GM19395 (cell line): Measurements from ENCODE around the gene PRIMA1.

Experiments
- ATAC-seq: cut with Tn5 transposase; IDR thresholded peaks from one replicate; pipeline ENCODE4 v1.9.1; 2021; ENCODE audit warnings: mild to moderate bottlenecking, moderate library complexity; ENCODE audit not compliant: unreplicated experiment

The PRIMA1 gene

DNA sequence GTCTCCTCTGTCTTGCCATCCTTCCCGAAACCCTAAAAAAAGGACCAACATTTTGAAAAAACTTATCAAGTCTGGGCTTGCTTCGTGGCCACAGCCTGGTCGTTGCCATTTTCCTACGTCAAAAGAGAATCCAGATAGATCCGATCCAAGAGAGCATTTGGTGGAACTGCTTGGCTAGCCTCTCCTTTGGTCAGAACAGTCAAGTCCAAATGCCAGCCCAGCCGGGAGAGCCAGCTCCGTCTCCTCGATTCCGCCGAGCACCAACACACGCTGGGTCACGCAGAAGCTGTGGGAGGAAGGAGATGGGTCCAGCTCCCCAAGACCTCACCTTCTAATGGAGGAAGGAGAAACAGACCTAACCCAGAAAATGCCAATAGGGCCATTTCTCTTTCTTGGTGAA is 9.3 kb upstream of the PRIMA1 start:
- ATAC-seq, result no peak

DNA sequence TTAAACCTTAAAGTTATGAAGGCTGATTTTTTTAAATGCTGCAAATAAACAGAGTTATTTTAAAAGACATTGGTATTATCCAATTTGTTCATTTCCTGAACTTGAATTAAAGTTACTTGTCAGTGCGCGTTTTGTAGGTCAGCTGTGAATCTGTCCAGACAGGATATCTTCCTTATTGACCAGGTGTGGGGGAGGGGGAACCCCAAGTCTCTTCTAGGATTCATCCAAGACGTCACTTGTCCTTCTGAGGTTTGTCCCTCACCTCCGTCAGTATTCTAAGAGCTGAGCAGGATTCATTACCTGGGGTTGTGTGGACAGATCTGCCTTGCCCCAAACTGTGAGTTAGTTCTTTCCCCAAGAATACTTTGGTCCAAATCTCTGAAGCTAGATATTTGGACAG is 8.8 kb upstream of the PRIMA1 start:
- ATAC-seq, result no peak

DNA sequence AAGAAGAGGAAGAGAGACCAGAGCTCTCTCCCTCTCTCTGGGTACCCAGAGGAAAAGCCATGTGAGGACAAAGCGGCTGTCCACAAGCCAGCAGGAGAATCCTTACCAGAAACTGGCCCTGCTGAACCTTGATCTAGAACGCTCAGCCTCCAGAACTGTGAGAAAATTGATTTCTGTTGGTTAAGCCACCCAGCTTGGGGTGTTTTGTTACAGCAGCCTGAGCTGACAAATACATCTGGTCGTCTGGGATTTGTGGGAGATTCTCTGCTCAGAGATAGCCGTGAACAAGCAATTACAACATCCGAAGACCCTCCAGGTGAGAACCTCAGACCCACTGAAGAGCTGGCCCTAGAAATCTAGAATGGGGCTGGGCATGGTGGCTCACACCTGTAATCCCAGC is 6.5 kb upstream of the PRIMA1 start:
- no peak for ATAC-seq

DNA sequence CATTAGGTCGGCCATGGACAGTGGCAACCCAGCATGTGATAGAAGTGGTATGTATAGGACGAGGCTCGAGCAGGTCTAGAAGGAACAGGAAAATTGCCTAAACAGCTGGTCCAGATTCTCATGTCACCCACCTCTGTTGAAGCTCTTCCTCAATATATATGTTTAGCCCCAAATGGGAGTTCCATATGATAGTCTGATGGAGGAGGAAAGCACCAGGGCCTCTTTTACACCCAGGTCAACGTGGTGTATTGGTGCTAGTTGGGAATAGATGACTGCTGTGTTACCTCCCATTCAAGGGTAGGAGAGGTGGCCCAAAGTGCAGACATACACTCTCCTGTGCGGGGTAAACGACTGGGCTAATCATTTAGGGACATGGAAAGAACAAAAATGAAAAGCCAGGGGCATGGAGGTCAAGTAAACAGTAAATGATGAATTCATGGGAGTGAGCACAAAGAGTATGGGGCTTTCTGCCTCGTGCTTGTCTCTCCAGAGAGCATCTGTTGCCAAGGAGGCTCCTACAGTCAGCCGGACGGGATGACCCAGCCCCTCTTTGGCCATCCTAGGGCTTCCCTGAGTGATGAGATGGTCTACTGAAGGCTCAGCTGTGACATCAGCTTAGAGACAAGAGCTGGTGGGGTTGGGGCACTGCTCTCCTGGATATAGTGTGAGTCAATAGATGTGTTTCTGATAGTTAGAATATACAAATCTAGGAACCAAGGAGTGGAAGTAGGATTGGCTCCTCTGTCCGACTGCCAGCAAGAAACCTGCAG is 5.5 kb upstream of the PRIMA1 start:
- ATAC-seq, result no peak

DNA sequence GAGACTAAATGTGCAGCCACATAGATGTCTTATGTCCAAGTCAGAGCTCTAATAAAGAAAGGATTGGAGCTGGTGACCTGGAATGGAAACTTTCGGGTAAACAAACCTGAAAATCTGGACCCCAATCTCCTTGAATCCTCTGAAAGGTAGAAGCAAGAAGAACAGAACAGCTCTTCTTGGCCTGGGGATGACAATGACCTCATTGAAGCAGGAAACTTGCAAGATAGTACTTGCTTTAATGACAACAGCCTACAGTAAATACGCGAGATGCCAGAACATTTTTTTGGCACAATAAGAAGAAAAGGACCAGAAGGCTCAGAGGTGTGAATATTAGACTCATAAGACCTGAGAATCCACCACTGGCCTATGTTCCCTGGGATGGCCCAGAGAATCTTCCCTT is 4.1 kb upstream of the PRIMA1 start:
- no peak for ATAC-seq

DNA sequence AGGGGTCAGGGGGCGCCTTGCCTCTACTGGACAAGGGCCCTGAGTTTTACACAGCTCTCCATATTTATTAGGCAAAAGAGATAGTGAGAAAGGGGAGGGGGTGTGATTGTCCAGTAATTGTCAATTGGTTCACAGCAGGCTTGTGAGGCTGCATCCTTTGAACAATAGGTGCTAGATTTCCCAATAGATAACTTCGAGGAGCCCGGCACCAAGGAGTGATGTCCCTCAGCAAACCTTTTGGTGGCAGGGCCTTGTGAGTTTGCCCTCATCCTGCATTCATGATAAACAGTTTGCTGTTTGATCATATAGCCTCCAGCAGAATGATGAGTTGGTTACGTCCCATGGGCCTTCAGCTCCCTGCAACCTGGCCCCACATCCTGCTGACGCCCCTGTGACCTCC is 2.7 kb upstream of the PRIMA1 start:
- no peak for ATAC-seq

DNA sequence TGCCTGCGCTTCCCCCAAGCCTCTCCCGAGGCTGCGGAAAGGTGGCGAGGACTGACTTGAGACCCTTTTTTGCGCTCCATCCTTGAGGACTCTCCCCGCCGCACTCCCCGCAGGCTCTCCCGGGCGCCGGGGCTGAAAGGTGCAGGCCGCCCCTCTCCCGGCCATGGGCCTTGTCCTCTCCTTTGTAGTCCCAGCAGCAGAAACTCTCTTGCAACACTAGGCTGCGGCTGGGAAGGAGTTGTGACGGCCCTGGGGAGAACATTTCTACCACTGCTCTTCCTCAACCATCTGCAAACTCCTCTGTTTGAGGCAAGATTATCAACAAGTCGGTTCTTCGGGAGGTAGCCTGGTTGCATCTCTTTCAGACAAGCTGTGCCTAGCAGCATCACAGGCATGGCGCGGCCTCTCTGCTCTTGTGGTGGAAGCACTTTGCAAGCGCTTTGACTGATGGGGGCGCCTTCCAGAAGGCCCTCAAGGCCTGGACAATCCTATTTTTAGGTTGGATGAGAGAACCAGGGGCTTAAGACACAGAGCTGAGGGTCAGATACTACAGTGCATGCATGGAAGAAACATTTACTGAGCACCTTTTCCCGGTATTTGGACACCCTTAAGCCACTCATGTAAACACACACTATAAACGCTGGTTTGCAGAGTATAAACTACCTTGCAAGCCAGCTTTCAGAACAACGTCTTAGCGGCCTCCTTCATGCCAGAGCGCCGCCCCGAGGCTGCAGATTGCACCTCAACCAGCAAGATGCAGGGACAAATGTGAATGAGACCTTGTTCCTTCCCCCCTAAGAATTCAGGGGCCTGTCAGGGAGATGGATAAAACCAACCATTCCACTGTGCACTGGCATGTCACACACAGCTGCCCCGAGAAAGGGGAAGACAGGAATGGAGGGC is 1.2 kb upstream of the PRIMA1 start:
- ATAC-seq, result no peak

DNA sequence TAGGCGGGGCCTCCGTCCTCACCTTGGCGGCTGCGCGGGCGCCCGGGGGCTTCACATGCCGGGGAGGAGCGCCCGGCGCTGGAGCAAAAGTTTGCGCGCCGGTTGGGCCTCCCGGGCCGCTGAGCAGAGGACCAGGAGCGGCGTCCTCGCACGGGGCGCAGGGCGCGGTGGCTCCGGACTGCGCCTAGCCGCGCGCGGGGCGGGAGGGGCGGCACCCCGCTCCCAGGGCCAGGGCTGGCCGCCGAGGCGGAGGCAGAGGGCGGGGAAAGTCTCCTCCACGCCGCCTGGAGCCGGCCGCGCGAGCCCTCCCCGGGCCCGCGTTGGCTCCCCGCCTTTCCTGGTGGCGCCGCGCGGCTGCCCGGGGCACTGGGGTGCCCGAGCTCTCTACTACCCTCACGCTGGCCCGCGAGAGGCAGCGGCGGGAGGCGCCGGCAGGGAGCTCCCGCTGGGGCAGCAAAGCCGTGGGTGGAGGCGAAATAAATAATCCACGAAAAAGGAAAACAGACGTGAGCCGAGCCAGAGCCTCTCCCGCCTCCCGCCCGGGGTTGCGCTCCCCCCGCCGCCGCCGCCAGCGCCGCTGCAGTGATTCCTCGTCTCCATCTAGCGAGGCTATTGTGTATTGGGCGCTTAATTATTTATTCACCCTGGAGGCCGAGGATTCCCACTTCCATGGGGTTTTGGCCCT is 400 bp upstream of the PRIMA1 start:
- no peak for ATAC-seq

DNA sequence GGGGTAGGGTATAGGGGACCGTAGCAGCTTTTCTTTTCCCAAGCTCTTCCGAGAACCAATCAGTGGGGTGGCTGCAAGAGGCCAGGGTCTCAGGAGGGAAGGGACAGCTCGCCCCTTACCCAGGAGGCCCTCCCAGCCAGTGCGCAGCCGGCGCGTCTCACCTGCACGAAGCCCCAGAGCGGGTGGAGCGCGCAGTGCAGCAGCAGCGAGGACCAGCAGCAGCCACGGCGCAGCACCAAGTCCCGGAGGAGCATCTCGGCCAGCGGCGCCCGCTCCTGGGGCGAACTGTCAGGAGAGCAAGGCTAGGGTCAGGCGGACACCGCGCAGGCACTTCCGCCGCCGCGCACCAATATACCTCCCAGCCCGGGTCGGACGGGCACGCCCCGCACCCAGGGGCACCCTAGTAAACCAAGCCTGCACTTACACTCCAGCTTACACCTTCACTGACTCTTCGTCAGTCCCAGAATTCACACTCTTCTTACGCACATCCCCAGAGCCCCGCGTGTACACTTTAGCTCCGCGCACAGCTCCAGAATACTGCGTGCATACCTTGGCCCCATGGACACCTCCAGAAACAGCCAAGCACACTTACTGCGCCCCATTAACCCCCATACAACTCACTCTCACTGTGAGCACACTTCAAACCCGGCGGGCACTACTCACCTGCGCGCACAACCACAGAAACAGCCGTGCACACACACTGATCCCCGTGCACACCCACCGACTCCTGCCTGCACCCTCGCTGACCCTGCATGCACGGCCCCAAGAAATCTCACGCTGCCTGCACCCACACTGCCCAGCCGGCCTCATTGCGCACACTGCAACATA is 606 bp downstream of the PRIMA1 start:
- ATAC-seq, result no peak

DNA sequence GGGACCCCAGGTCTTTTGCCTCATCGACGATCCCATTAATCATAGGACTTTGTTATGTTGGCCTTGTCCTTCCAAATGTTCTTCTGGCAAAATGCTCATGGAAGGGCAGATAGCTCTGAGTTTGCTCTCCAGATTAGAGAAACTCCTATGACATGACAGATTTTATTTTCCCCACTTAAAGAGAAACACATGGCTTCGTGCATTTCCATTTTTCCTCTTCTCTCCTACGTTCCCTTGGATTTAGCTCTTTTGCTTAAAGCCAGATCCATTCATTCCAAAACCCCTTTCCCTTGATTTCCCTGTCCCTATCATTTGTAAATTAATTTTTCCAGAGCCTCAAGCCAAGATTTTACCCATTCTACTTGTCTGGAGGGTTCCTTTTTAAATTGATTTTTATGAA is 2.9 kb downstream of the PRIMA1 start:
- no peak for ATAC-seq

DNA sequence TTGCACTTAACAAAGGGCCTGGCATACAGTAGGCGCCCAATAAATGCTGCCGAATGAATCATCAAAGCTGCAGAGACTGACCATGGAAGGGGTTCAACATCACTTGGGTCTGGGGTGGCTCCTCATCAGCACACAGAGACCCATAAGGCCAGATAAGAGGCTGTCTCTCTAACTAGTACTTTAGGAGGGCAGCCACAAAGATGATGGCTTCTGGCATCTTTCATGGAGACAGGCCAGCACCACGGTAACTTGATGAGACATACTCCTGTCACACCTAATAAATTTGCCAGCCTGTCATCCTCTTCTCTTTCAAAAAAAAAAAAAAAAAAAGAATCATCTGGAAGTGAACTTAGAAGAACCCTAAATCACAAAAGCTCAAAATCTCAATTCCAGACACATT is 3.4 kb downstream of the PRIMA1 start:
- no peak for ATAC-seq

DNA sequence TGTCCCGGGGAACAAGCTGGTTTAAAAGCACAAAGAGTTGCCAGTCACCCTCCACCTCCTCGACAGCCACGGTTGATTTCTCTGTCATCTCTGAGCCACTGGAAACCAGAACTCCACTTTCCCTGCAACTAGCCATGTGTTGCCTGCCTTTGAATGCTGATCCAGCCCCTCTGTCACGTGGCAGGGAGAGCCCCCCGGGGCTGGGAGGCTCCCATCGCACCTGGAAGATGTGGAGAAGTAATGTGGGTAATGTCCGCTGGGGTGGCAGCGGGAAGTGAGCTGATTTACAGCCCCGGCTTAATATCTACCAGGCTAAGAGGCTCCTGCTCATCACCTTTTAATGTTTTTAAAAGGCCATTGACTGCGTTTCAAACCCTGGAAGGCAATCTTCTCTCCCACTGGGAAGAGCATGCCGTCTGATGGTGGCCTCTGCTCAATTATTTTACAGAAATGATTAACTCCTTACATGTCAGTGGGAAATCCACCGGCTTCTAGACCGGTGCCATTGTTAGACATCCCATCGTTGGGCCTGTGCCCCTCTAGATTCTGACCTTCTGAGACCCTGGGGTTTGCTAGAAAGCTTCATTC is 7.4 kb downstream of the PRIMA1 start:
- ATAC-seq, result no peak

DNA sequence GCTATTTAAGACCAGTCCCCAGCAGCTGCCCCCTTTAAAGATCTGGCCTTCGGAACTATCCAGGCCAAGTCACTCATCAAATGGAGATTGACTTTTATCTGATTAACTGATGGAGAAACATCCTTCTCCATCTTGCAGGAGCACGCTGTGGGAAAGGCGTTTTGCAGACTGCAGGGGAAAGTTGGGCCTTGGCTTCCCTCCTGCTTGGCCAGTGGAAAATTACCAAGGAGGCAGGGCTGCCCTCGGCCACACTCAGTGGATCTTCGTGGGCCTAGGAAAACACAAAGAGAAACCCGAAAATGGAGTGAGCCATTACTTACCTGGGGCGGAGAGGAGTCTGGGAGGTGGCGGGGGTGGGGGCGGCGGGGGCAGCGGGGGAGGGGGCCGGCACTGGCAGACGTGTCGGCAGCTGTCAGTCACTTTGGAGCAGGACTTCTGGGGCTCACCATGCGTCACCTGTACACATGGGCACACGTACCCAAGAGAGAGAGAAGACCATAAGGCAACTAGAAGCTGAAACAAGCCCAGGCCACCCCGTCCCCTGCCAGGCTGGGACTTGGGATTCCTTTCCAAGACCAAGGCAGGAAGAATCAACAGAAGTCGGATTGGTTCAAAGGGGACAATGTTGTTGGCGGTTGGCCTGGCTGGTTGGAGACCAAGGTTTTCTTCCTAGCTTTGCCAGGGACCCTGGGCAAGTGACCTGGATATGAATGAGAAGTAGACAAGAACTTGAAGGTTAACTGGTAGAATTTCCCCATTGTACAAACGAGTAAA is 9.2 kb downstream of the PRIMA1 start:
- ATAC-seq, result no peak

DNA sequence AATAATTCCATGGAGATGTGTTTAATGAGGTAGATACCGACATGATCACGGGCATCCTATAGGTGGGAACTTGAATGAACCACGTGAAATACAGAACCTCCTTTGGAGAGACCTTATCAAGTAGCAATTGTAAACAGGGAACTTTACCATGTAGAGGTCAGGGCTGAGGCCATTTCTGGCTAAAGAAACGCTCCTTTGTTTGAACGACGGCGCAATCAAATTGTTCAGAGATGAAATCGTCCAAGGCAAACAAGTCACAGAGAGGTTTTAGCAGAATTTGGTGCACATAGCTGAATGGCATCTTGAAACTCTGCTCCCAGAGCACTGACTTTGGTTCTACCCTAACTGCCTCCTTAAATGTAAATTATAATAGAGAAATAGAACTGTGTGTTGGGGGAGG is 9.8 kb downstream of the PRIMA1 start:
- ATAC-seq, result no peak

DNA sequence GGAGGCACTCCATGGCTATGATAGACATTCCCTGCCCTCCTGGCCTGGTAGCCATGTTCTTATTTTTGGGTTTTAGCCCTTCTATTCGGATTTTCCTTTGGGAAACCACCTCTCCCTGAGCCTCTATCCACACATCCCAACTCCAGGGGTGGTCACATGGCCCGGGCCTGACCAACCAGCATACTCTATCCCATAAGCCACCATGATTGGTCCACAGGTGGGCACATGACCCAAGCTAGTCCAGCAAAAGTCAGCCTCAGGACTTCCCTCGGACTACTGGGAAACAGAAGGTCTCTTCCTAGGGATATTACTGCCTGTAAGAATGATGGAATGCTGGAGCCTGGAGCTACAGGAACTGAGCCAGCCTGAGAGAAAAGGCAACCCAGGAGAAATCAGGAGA is 12.5 kb downstream of the PRIMA1 start:
- ATAC-seq, result no peak

DNA sequence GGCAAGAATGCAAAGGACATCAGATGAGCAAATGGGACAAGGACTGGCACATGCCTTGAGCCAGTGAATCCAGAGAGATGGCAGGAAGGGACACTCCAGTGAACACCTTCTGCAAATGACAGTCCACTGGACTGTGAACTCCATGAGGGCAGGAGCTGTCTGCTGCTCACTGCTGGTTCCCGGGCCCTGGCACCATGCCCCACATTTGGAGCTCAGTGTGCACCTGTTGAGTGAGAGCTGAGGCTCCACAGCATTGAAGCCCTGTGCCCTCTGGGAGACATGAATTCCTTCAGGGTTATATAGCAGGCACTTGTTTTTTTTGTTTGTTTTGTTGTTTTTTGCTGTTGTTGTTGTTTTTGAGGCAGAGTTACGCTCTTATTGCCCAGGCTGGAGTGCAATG is 13.1 kb downstream of the PRIMA1 start:
- no peak for ATAC-seq

DNA sequence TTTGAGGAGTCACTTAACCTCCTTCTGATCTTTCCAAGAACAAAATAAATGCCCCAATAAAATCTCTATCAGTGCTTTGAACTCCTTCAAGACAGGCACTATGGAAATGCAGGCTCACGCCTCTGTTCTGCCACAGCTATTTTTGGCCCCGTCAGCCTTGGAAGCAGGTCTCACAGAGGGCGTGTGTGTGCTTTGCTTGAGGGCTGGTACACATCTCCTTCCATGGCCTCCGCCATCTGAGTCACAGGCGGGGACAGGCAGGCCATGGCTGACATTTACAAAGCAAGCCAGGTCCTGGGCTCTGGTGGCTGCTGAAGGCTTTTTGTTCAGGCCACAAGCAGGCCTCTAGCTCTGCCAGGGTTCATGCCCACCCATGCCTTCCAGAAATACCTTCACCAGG is 16.0 kb downstream of the PRIMA1 start:
- ATAC-seq, result no peak

DNA sequence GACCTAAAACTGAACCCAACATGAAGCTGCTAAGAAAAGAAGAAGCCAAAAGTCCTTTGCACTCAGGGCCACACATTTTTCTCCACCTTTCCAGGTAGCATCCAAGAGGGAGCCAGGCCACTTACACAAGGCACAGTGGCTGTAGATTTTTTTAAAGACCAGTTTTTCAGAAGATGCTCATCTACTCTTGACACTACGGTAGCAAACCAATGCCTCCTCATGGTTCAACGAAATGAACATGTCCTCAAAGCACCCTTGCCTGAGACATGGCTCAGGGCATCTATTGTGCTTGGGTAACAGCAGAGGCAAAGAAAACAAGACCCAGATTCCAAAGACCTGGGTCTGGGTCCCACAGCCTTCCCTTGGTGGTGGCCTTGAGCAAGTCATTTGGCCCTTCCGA is 22.3 kb downstream of the PRIMA1 start:
- no peak for ATAC-seq

DNA sequence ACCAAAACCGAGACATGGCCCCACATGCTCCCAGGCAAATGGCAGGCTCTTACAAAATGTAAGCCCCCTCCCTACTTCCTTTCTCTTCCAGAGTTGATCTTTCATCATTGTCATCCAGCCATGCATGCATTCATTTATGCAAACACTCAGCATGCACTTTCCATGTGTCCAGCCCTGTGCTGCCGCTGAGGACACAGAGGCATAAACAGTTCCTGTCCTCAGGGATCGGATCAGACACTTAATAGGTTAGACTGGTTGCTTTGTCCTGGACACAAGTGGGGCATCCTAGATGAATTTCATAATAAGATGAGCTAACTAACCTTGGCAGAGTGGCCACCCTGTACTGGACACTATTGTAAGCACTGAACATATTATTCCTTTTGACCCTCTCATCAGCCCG is 23.1 kb downstream of the PRIMA1 start:
- ATAC-seq, result no peak

DNA sequence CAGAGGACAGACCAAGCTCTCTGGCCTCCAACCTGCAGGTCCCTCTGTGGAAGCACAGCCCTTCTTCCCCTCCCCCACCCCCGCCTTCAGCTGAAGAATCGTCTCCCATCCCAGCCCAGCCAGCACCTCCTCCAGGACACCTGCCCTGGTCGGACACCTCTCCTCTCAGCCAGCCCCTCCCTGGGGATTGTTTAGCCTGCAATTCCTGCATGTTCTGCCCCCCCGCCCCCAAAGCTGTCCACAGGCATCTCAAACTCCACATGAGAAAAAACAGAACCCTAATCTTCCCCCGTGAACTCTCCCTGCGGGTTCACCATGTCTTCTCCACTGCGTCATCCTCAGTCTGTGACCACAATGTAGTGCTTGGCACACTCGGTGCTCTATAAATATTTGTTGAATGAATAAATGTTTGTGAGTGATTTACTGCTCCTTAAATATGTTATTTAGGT is 24.1 kb downstream of the PRIMA1 start:
- no peak for ATAC-seq
